Thoracic aorta (tissue), 2 donors: ENCODE data around the gene UBE2O. TPM values are rescaled to one million over a fixed set of nuclear protein-coding genes. Genes with fewer than 3 reads are reported as not detected.

ENCODE experiments used
- ATAC-seq: fragments of 150-250 bp; one replicate; pipeline ENCODE4 v1.8.0; 2017; ENCODE audit warnings: low read depth; ENCODE audit not compliant: insufficient number of reproducible peaks, low FRiP score
- DNase-seq: peaks from one replicate; pipeline ENCODE4 v3.0.0-alpha.2; 2020; ENCODE audit warnings: low spot score
- H3K27ac ChIP-seq, 2 donors: fragments of 200-600 bp; sonication (generic); 1 replicate in 1 of 2; 2 replicates in 1 of 2; pipeline ENCODE4 v1.5.1; 2016; ENCODE audit warnings: mild to moderate bottlenecking in 2 of 2, moderate library complexity in 2 of 2
- H3K27me3 ChIP-seq: fragments of 200-600 bp; sonication (generic); replicated peaks from 2 replicates; pipeline ENCODE4 v1.6.0; 2016; ENCODE audit warnings: mild to moderate bottlenecking; ENCODE audit not compliant: insufficient read depth
- H3K36me3 ChIP-seq: fragments of 200-600 bp; sonication (generic); one replicate; pipeline ENCODE4 v1.5.1; 2016
- H3K4me1 ChIP-seq, 2 donors: fragments of 200-600 bp; sonication (generic); 1 replicate in 1 of 2; 2 replicates in 1 of 2; pipeline versions ENCODE4 v1.5.1 to v1.6.0; 2016; ENCODE audit warnings: low read depth in 2 of 2, mild to moderate bottlenecking in 1 of 2; ENCODE audit not compliant: control insufficient read depth in 1 of 2
- H3K4me3 ChIP-seq: fragments of 200-600 bp; sonication (generic); 2 replicates; pipeline ENCODE4 v1.5.1; 2016; ENCODE audit warnings: mild to moderate bottlenecking
- H3K9me3 ChIP-seq: fragments of 200-600 bp; sonication (generic); 2 replicates; pipeline ENCODE4 v1.5.1; 2016
- CTCF ChIP-seq: fragments of 200-600 bp; sonication (generic); IDR thresholded peaks from one replicate; pipeline ENCODE4 v1.5.1; 2019; ENCODE audit warnings: antibody characterized with exemption
- total RNA-seq, 2 donors: library from RNA; depleted of rRNA; stranded (reverse); fragments of >200 nt; gene quantifications; one replicate each; pipeline versions ENCODE4 v1.1.0 to v1.2.3, GENCODE V29; 2016

UBE2O gene
- total RNA-seq, 2 donors from 2014 or later: 16.4 to 31.1 TPM

DNA sequence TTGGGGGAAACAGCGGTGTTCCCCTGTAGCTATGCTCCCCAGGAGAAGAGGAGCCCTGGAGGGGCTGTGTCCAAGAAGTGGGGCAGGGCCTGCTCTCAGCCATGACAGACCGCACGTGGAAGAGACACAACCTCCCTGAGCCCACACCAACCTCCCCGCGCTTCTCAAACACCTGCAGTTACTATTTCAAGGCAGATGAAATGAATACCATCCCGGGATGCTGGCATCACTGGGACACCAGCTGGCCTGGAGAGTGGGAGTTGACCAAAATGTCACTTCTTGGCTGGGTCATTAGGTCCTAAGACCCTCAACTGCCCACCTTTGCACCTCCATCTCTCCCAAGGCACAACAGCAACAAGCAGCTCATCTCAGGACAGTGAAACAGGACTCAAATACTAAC is 36.5 kb downstream of the UBE2O start:
- ATAC-seq (no peak), DNase-seq (no peak)
- no peaks in the 10 kb centered on the region for H3K36me3 ChIP-seq
- H3K27ac ChIP-seq: no peak overlapping the region
- no peak overlapping the region for H3K4me3 ChIP-seq
- peaks cover 16 to 37% of the 10 kb centered on the region in 2 donors for H3K4me1 ChIP-seq
- no peak for TF ChIP-seq CTCF
- H3K27me3 ChIP-seq: no peaks in the 10 kb centered on the region
- H3K9me3 ChIP-seq: no peaks in the 10 kb centered on the region

GRCh38 chr17:76415786-76416185 is 37.2 kb downstream of the UBE2O start:
- H3K27me3 ChIP-seq: no peaks in the 10 kb centered on the region
- H3K4me1 ChIP-seq: peaks cover 15 to 31% of the 10 kb centered on the region in 2 donors
- no peaks in the 10 kb centered on the region for H3K9me3 ChIP-seq
- DNase-seq: no peak
- no peak overlapping the region for H3K27ac ChIP-seq
- ATAC-seq: no peak
- H3K36me3 ChIP-seq: no peaks in the 10 kb centered on the region
- no peak for TF ChIP-seq CTCF
- H3K4me3 ChIP-seq: no peak overlapping the region

GRCh38 chr17:76414334-76415295 is 38.3 kb downstream of the UBE2O start:
- H3K9me3 ChIP-seq: no peaks in the 10 kb centered on the region
- DNase-seq: peak; percentile 11
- ATAC-seq: no peak

GRCh38 chr17:76411247-76411646 is 41.7 kb downstream of the UBE2O start:
- ATAC-seq (no peak), DNase-seq (no peak)
- Histone ChIP-seq H3K27ac (no peak overlapping the region), H3K27me3 (no peaks in the 10 kb centered on the region), H3K9me3 (no peaks in the 10 kb centered on the region), H3K4me1 (peaks cover 1 to 25% of the 10 kb centered on the region in 2 donors), H3K36me3 (no peaks in the 10 kb centered on the region), H3K4me3 (no peak overlapping the region)
- no peak for TF ChIP-seq CTCF

More at GRCh38 chr17:76414334-76415295, 38.3 kb downstream of the UBE2O start:
- Histone ChIP-seq H3K4me1 (peaks cover 3 to 19% of the 10 kb centered on the region in 2 donors), H3K27ac (no peak overlapping the region), H3K27me3 (no peaks in the 10 kb centered on the region), H3K36me3 (no peaks in the 10 kb centered on the region), H3K4me3 (no peak overlapping the region)
- no peak for TF ChIP-seq CTCF

GRCh38 chr17:76410328-76410965 is 42.5 kb downstream of the UBE2O start:
- no peak for TF ChIP-seq CTCF
- ATAC-seq: no peak
- Histone ChIP-seq H3K36me3 (no peaks in the 10 kb centered on the region), H3K27me3 (no peaks in the 10 kb centered on the region), H3K27ac (no peak overlapping the region), H3K4me1 (peaks cover 3 to 32% of the 10 kb centered on the region in 2 donors), H3K9me3 (no peaks in the 10 kb centered on the region), H3K4me3 (no peak overlapping the region)
- no peak for DNase-seq
